GM21367 (cell line): ENCODE measurements around the gene ST7.
"Not testable (repeated sequence)": the region's sequence is repeated elsewhere in the genome, so short reads cannot be mapped to it uniquely, and the experiment has no call there.

Experiments used
- ATAC-seq: cut with Tn5 transposase; IDR thresholded peaks from one replicate; pipeline ENCODE4 v1.9.1; 2021; ENCODE audit not compliant: unreplicated experiment

The ST7 gene, protein sequence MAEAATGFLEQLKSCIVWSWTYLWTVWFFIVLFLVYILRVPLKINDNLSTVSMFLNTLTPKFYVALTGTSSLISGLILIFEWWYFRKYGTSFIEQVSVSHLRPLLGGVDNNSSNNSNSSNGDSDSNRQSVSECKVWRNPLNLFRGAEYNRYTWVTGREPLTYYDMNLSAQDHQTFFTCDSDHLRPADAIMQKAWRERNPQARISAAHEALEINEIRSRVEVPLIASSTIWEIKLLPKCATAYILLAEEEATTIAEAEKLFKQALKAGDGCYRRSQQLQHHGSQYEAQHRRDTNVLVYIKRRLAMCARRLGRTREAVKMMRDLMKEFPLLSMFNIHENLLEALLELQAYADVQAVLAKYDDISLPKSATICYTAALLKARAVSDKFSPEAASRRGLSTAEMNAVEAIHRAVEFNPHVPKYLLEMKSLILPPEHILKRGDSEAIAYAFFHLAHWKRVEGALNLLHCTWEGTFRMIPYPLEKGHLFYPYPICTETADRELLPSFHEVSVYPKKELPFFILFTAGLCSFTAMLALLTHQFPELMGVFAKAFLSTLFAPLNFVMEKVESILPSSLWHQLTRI

DNA sequence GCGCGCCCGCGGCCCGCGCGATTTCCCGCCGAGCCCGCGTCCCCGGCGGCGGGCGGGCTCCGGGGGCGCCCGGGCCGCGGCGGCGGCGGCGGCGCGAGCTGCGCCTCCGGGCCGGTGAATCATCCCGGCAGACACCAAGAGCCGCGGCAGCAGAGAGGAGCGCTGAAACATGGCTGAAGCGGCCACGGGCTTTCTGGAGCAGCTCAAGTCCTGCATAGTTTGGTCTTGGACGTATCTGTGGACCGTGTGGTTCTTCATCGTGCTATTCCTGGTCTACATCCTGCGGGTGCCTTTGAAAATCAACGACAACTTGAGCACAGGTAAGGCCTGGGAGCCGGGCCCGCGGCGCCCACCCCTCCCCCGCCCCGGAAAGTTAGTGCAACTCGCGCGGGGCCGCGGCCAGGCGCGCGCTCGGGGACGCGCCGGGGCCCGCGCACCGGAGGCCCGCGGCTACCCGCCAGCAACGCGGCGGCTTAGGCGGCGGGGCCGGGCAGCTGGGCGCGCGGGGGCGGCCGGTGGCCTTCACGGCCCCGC, at the start of gene ST7:
Gene ST7 (plus strand): TSS at position 130 of the 534 bp plus-strand sequence. CDS start 40 bp downstream, at position 170.
- peak; percentile 29 for ATAC-seq

- no peak for ATAC-seq
Measured at GRCh38 chr7:116906391-116906790, 46.9 kb upstream of the ST7 start.

GRCh38 chr7:116910383-116910782, 42.9 kb upstream of the ST7 start:
- ATAC-seq: no peak

DNA sequence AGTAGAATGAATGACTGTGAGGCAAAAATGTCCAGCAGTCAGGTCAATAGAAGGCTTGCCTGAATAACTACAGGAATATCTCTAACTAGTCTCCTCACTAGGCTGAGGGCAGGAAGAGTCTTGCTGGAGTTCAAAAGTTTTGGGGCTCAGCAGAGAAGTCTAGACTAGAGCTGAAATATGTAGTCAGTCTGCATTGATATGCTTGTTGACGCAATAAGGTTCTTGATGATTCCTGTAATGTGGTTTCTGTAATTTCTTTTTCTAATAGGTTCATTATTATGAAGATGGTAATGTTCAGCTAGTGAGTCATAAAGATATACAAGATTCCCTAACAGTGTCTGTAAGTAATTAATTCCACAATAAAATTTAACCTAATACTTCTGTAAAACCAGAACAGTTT, 41.5 kb upstream of the ST7 start:
- ATAC-seq: no peak

DNA sequence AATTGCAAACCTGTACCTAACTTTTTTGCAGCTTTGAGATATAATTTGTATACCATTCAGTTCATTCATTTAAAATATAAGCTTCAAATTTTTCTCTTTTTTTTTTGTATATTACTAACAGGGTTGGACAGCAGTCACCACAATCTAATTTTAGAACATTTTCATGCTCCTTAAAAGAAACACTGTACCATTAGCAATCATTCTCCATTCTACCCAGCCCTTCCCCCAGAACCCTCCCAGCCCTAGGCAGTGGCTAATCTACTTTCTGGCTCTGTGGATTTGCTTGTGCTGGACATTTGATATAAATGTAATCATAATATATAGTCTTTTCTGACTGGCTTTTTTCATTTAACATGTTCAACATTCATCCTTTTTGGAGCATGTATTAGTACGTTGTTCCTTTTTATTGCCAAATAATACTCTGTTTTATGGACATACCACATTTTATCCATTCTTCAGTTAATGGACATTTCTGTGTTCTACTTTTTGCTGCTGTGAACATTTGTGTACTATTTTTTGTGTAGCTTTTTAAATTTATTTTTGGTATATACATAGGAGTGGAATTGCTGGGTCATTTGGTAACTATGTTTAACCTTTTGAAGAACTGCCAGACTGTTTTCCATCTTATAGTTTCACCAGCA, 40.9 kb upstream of the ST7 start:
- ATAC-seq: no peak

DNA sequence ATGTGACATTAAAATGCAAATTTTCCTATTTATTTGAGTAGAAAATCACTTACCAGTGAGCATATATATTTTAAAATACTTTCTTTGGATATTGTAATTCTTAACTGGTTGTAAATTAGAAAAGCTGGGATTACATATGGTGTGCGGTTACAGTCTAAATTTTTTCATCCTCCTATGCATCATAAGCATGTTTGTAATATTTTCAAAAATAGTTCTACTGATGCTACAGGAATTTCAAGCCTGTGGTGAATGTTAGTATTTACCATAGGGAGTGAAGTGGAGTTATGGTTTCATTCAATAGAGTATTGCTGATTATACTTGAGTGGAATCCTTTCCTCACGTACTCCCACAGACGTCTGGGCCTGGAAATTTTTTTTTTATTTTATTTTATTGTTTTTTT, 34.6 kb upstream of the ST7 start:
- no peak for ATAC-seq

DNA sequence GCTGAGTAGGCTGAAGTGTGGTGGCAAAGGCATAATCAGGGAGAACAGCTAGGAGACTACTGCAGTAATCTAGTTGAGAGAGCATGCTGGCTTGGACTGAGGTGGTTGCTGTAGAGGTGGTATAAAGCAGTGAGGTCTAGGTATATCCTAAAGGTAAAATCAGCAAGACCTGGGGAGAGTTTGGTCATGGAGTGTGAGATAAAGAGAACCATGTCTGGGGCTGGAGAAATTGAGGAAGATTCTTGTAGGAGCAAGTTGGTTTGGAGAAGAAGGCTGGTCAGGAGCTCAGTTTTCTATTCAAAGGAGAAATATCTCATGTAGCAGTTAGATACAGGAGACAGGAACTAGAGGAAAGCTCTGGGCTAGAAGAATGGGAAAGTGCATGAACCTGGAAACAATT, 32.9 kb upstream of the ST7 start:
- no peak for ATAC-seq

DNA sequence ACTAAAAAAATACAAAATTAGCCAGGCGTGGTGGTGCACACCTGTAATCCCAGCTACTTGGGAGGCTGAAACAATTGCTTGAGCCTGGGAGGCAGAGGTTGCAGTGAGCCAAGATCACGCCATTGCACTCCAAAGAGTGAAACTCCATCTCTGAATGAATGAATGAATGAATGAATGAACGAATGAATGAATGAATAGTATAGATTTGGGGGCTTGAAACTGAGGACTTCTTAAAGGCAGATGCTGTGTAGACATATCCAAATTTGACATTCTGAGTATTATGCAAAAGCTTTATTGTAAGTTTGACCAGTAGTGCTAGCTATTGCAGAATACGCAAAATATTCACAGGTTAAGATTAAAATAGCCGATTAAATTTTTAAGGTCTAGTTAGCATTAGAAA, 30.8 kb upstream of the ST7 start:
- ATAC-seq: no peak

- ATAC-seq: no peak
Measured at GRCh38 chr7:116924741-116925140, 28.6 kb upstream of the ST7 start.

GRCh38 chr7:116929021-116929420, 24.3 kb upstream of the ST7 start:
- no peak for ATAC-seq

DNA sequence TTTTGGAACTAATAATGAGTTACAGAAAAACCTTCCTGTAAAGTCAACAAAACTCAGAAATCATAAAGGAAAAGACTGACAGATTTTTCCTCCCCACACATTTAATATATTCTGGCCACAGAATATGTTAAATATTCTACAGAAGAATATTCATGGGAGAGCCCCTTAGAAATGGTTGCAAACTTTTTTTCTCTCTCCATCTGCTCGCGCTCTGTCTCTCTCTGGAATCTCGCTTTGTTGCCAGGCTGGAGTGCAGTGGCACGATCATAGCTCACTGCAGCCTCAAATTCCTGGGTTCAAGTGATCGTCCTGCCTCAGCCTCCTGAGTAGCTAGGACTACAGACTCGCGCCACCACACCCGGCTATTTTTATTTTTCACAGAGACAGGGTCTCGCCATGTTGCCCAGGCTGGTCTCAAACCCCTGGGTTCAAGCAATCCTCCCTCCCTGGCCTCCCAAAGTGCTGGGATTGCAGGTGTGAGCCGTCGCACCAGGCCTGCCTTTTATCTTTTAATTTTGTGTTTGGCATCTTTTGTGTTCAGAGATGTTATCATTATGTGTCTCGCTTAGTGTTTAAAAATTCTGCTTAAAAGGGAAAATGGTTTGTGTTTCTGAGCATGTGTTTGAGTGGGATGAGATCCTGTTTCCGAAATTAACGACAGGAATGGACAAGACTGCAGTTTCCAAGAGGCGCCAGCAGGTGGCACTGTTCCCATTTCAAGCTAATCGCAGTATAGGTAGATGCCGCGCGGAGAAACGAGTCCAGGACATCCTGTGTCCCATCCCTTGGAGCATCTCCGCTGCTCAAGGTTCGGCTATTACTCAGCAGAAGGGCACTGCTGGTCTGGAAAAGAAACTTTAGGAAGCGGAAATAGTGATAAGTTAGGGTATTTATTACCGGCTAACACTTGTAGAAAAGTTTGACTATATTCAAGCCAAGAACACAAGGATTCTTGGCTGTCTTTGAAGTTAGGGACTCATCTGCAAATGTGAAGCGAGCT, 23.1 kb upstream of the ST7 start:
- peak; percentile 84 for ATAC-seq

- ATAC-seq: no peak
Measured at GRCh38 chr7:116932566-116932965, 20.7 kb upstream of the ST7 start.

- no peak for ATAC-seq
Measured at GRCh38 chr7:116933465-116933864, 19.8 kb upstream of the ST7 start.

GRCh38 chr7:116934580-116934979, 18.7 kb upstream of the ST7 start:
- no peak for ATAC-seq

- ATAC-seq: not testable (repeated sequence)
Measured at GRCh38 chr7:116936844-116937243, 16.5 kb upstream of the ST7 start.

GRCh38 chr7:116938678-116939077, 14.6 kb upstream of the ST7 start:
- no peak for ATAC-seq

DNA sequence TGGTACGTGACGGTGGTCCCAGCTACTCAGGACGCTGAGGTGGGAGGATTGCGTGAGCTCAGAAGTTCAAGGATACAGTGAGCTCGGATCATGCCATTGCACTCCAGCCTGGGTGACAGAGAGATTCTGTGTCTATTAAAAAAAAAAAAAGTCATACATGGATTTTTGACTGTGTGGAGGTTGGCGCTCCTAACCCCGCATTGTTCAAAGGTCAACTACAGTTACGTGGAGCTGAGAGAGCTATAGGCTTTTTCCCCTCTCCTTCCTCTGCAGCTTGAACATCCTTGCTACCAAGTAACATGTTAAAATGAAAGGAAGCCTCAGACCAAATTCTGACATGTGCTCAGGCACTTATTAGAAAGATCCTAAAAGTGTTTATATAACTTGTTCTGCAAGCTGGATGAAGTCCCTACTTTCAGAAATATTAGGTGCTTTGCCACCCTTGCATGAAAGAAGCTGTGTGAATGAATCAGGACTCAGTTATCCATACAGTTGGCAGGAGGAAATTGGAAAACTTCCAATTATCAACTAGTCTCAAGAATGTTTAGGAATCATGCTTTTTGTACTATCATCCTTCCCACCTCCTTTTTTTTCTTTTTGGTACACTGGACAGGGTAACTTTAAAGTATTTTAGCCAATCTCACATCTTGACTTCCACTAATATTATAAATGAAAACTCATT, 12.5 kb upstream of the ST7 start:
- ATAC-seq: no peak

- no peak for ATAC-seq
Measured at GRCh38 chr7:116942504-116942903, 10.8 kb upstream of the ST7 start.

GRCh38 chr7:116948934-116949333, 4.4 kb upstream of the ST7 start:
- ATAC-seq: no peak
